MCF 10A (cell line): ENCODE data around the gene GTPBP6. TPM values are rescaled to one million over a fixed set of nuclear protein-coding genes. Genes with fewer than 3 reads are reported as not detected.

ENCODE experiments used
- BruUV-seq: library from RNA; stranded (reverse); fragments of 400-500 nt; replicated peaks from 2 replicates; lab custom pipeline; 2021; lab: Mats Ljungman, UMichigan
- CTCF ChIA-PET: fragments of 300-600 bp; sonication (Branson Sonifier 250); formaldehyde crosslinking; extraction: SDS; loops from one replicate; lab custom pipeline; 2021; ENCODE audit warnings: antibody characterized with exemption, inconsistent platforms; lab: Yijun Ruan, JAX
- POLR2A ChIA-PET: fragments of 300-600, 350-650 bp; sonication (Branson Sonifier 250); formaldehyde crosslinking; extraction: SDS; loops from one replicate; lab custom pipeline; 2020; ENCODE audit warnings: antibody characterized with exemption, inconsistent platforms; lab: Yijun Ruan, JAX
- DNase-seq: peaks from one replicate; pipeline ENCODE4 v3.0.0-alpha.2; 2018; ENCODE audit not compliant: unreplicated experiment
- H3K27ac Mint-ChIP-seq: one replicate; pipeline ENCODE4 v1.8.0; 2022; ENCODE audit warnings: mild to moderate bottlenecking, low read depth, mixed read lengths; ENCODE audit not compliant: unreplicated experiment
- H3K27me3 Mint-ChIP-seq: one replicate; pipeline ENCODE4 v1.8.0; 2022; ENCODE audit warnings: mixed read lengths; ENCODE audit not compliant: insufficient read depth, unreplicated experiment
- H3K36me3 Mint-ChIP-seq: one replicate; pipeline ENCODE4 v1.8.0; 2022; ENCODE audit warnings: mild to moderate bottlenecking, moderate library complexity, mixed read lengths; ENCODE audit not compliant: insufficient read depth, unreplicated experiment
- H3K4me1 Mint-ChIP-seq: one replicate; pipeline ENCODE4 v1.8.0; 2022; ENCODE audit warnings: mixed read lengths; ENCODE audit not compliant: insufficient read depth, unreplicated experiment
- H3K4me3 Mint-ChIP-seq: one replicate; pipeline ENCODE4 v1.8.0; 2022; ENCODE audit warnings: mild to moderate bottlenecking, moderate library complexity, mixed read lengths; ENCODE audit not compliant: unreplicated experiment
- H3K9me3 Mint-ChIP-seq: one replicate; pipeline ENCODE4 v1.8.0; 2022; ENCODE audit warnings: mixed read lengths; ENCODE audit not compliant: unreplicated experiment
- intact Hi-C: fragments of 100-400 bp; cut with micrococcal nuclease; formaldehyde crosslinking; loops from 2 replicates; pipeline ENCODE4 v1.14.1; 2022
- total RNA-seq: library from RNA; stranded (reverse); gene quantifications from 2 replicates; pipeline ENCODE4 v1.2.3, GENCODE V29; 2022
- TF ChIP-seq, protein P1 (sequence below): fragments of 200-600 bp; IDR thresholded peaks from one replicate; pipeline ENCODE4 v1.8.0; 2022; ENCODE audit warnings: antibody characterized with exemption, mild to moderate bottlenecking; ENCODE audit not compliant: unreplicated experiment

GTPBP6 gene
- total RNA-seq, 1 experiment from 2014 or later = 73.4 TPM

DNA sequence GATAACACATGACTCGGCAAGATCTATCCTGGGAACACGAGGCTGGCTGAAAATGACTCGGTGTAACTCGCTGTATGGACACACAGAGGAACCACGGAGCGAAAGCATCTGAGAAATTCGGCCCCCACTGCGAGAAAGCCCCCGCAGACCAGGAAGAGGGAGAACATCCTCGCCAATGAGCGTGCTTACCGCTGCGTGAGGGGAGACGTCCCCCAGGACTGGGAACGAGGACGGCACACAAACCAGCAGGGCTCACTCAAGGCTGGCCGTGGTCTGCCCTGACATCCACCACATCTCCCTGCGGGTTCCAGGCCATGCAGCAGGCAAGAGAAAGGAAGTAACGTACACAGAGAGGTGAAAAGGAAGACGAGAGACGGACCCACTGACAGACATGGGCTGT lies 17.6 kb upstream of the GTPBP6 start:
- peaks cover 7% of the 10 kb centered on the region for H3K9me3 Mint-ChIP-seq
- BruUV-seq = no TSS peak
- DNase-seq = no peak
- no peak overlapping the region for H3K27ac Mint-ChIP-seq
- intact Hi-C loops = no loop called here
- H3K36me3 Mint-ChIP-seq = peaks cover 23% of the 10 kb centered on the region
- TF ChIP-seq, protein P1, sequence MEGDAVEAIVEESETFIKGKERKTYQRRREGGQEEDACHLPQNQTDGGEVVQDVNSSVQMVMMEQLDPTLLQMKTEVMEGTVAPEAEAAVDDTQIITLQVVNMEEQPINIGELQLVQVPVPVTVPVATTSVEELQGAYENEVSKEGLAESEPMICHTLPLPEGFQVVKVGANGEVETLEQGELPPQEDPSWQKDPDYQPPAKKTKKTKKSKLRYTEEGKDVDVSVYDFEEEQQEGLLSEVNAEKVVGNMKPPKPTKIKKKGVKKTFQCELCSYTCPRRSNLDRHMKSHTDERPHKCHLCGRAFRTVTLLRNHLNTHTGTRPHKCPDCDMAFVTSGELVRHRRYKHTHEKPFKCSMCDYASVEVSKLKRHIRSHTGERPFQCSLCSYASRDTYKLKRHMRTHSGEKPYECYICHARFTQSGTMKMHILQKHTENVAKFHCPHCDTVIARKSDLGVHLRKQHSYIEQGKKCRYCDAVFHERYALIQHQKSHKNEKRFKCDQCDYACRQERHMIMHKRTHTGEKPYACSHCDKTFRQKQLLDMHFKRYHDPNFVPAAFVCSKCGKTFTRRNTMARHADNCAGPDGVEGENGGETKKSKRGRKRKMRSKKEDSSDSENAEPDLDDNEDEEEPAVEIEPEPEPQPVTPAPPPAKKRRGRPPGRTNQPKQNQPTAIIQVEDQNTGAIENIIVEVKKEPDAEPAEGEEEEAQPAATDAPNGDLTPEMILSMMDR = no peak
- H3K4me3 Mint-ChIP-seq = no peak overlapping the region
- ChIA-PET CTCF (no interaction called here), POLR2A (no interaction called here)
- H3K4me1 Mint-ChIP-seq = no peaks in the 10 kb centered on the region
- no peaks in the 10 kb centered on the region for H3K27me3 Mint-ChIP-seq

DNA sequence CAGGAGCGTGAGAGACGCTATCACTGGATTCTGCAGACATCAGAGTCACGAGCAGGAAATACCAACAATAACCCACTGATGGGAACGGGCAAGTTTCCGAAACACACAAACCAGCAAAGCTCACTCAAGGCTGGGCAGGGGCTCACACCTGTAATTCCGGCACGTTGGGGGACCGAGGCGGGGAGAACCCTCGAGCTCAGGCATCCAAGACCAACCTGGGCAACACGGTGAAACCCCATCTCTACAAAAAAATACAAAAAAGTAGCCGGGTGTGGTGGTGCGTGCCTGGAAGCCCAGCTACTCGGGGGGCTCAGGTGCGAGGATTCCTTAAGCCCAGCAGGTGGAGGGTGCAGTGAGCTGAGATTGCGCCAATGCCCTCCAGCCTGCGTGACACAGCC lies 17.2 kb upstream of the GTPBP6 start:
- H3K4me3 Mint-ChIP-seq = no peak overlapping the region
- intact Hi-C loops = no loop called here
- no peak overlapping the region for H3K27ac Mint-ChIP-seq
- no peaks in the 10 kb centered on the region for H3K27me3 Mint-ChIP-seq
- H3K4me1 Mint-ChIP-seq = no peaks in the 10 kb centered on the region
- POLR2A ChIA-PET = no interaction called here
- BruUV-seq = no TSS peak
- CTCF ChIA-PET = no interaction called here
- H3K36me3 Mint-ChIP-seq = peaks cover 18% of the 10 kb centered on the region
- TF ChIP-seq, protein P1 = no peak
- H3K9me3 Mint-ChIP-seq = peaks cover 7% of the 10 kb centered on the region
- DNase-seq = no peak

DNA sequence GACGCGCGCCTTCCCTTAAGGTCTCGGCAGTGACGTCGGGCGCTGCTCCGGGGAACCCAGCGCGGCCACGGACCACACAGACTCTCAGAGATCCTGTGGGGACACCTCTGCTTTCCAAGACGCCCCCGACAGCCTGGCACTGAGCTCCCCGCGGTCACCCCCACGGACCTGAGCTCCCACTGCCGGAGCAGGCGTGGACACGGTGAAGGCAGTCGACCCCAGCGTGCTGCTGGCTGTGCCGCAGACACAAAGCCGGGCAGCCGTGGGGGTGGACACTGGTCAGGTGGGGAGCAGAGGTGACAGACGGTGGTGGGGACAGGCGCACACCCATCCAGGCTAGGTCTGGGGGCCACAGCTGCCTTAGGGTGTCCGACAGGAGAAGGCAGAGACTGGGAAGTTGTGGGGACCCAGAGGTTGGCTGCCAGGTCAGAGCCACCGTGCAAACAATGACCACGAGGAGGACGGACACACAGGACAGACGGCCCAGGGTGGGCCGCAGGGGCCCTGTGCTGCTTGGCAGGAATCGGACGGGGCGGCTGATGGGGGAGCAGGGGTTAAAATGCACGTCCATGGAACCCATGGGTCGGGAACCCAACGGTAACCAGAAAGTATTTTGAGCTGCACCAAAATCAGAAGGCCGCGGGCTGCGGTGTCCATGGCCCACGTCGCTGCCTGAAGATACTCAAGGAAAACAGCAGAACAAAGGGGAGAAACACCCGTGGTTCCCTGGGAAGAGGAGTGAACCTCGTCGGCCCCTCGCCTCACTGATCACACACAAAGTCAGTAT lies 16.6 kb upstream of the GTPBP6 start:
- no peak overlapping the region for H3K27ac Mint-ChIP-seq
- H3K36me3 Mint-ChIP-seq = peaks cover 18% of the 10 kb centered on the region
- no peak for DNase-seq
- intact Hi-C loops = no loop called here
- TF ChIP-seq, protein P1 = no peak
- no TSS peak for BruUV-seq
- CTCF ChIA-PET = no interaction called here
- H3K27me3 Mint-ChIP-seq = no peaks in the 10 kb centered on the region
- POLR2A ChIA-PET = no interaction called here
- no peak overlapping the region for H3K4me3 Mint-ChIP-seq
- no peaks in the 10 kb centered on the region for H3K4me1 Mint-ChIP-seq
- H3K9me3 Mint-ChIP-seq = peaks cover 7% of the 10 kb centered on the region

DNA sequence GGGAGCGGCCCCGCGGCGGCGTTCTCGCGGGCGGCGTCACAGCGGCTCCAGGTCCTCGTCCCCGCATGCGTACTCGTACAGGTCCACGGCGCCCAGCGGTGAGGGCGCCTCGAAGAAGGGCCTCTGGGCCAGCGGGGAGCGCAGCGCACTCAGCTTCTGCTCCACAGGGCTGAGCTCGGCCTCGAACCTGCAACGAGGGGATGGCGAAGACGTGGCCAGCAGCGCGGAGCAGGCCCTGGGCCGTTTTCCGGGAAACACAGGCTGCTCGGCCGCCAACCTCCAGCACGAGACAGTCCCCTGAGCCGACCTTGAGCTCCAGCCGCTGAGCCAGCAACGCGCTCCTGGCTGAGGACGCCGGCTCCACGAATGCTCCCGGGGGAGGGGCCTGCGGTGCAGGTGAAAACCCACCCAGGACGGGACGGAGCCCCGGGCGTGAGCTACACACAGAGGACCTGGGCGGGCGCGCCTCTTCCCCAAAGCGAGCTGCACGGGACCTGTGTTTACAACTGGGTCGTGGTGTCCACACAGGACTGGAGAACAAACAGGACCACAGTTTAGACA lies 15.8 kb upstream of the GTPBP6 start:
- no peaks in the 10 kb centered on the region for H3K27me3 Mint-ChIP-seq

More for the DNA sequence above, 15.8 kb upstream of the GTPBP6 start:
- TF ChIP-seq, protein P1 = no peak
- CTCF ChIA-PET = no interaction called here
- peaks cover 18% of the 10 kb centered on the region for H3K36me3 Mint-ChIP-seq
- no peak for DNase-seq
- no TSS peak for BruUV-seq
- H3K9me3 Mint-ChIP-seq = peaks cover 7% of the 10 kb centered on the region
- no peaks in the 10 kb centered on the region for H3K4me1 Mint-ChIP-seq
- intact Hi-C loops = no loop called here
- H3K27ac Mint-ChIP-seq = no peak overlapping the region
- POLR2A ChIA-PET = no interaction called here
- H3K4me3 Mint-ChIP-seq = no peak overlapping the region
